GM23338 (cell line): ENCODE measurements around the gene SFPQ. TPM values are rescaled to one million over a fixed set of nuclear protein-coding genes. Genes with fewer than 3 reads are reported as not detected.

Experiments
- ATAC-seq: fragments of 200-7000 bp; cut with Tn5 transposase; 3 replicates; pipeline ENCODE4 v1.9.1; 2020
- DNase-seq: peaks from one replicate; pipeline ENCODE4 v3.0.0-alpha.2; 2015; ENCODE audit warnings: low spot score
- H2AFZ ChIP-seq: fragments of 200-600 bp; sonication (generic); 2 replicates; pipeline ENCODE4 v1.8.0; 2016; ENCODE audit warnings: antibody characterized with exemption, mild to moderate bottlenecking, moderate library complexity
- H3F3A ChIP-seq: fragments of 200-600 bp; sonication (generic); replicated peaks from 2 replicates; pipeline ENCODE4 v1.8.0; 2017; ENCODE audit warnings: antibody characterized with exemption, mixed run types, low read depth
- H3K27ac ChIP-seq: fragments of 200-600 bp; sonication (generic); 2 replicates; pipeline ENCODE4 v1.6.1; 2016; ENCODE audit warnings: low read depth
- H3K27me3 ChIP-seq: fragments of 200-600 bp; sonication (generic); 2 replicates; pipeline ENCODE4 v1.8.0; 2016; ENCODE audit warnings: mild to moderate bottlenecking, mixed run types, moderate library complexity; ENCODE audit not compliant: insufficient read depth
- H3K36me3 ChIP-seq: fragments of 200-600 bp; sonication (generic); 2 replicates; pipeline ENCODE4 v1.8.0; 2016; ENCODE audit warnings: mild to moderate bottlenecking; ENCODE audit not compliant: insufficient read depth
- H3K4me1 ChIP-seq: fragments of 200-600 bp; sonication (generic); 2 replicates; pipeline ENCODE4 v1.8.0; 2016; ENCODE audit warnings: mild to moderate bottlenecking, moderate library complexity; ENCODE audit not compliant: insufficient read depth
- H3K4me2 ChIP-seq: fragments of 200-600 bp; sonication (generic); 2 replicates; pipeline ENCODE4 v1.7.1; 2017; ENCODE audit warnings: mixed run types
- H3K4me3 ChIP-seq: fragments of 200-600 bp; sonication (generic); 2 replicates; pipeline ENCODE4 v1.6.1; 2016; ENCODE audit warnings: mixed run types
- H3K79me2 ChIP-seq: fragments of 200-600 bp; sonication (generic); replicated peaks from 2 replicates; pipeline ENCODE4 v1.8.0; 2017; ENCODE audit warnings: mild to moderate bottlenecking; ENCODE audit not compliant: insufficient read depth
- H3K9me2 ChIP-seq: fragments of 200-600 bp; sonication (generic); 2 replicates; pipeline ENCODE4 v1.8.0; 2017; ENCODE audit not compliant: insufficient read depth
- H4K20me1 ChIP-seq: fragments of 200-600 bp; sonication (generic); replicated peaks from 2 replicates; pipeline ENCODE4 v1.8.0; 2017; ENCODE audit warnings: mild to moderate bottlenecking; ENCODE audit not compliant: insufficient read depth
- H3K27ac Mint-ChIP-seq: 2 replicates; pipeline ENCODE4 v1.8.0; 2020; ENCODE audit warnings: inconsistent platforms, mild to moderate bottlenecking, moderate library complexity, mixed read lengths
- H3K27me3 Mint-ChIP-seq: 3 replicates; pipeline ENCODE4 v1.8.0; 2022; ENCODE audit warnings: low read depth, mild to moderate bottlenecking, moderate library complexity, mixed read lengths, inconsistent platforms; ENCODE audit not compliant: insufficient read depth, poor library complexity
- H3K36me3 Mint-ChIP-seq: 3 replicates; pipeline ENCODE4 v1.8.0; 2021; ENCODE audit warnings: low read depth, mild to moderate bottlenecking, inconsistent platforms, moderate library complexity, mixed read lengths
- H3K4me1 Mint-ChIP-seq: 3 replicates; pipeline ENCODE4 v1.8.0; 2020; ENCODE audit warnings: mild to moderate bottlenecking, inconsistent platforms, mixed read lengths
- H3K4me3 Mint-ChIP-seq: 3 replicates; pipeline ENCODE4 v1.8.0; 2021; ENCODE audit warnings: moderate library complexity, mild to moderate bottlenecking, inconsistent platforms, mixed read lengths
- H3K9me3 Mint-ChIP-seq: 3 replicates; pipeline ENCODE4 v1.8.0; 2020; ENCODE audit warnings: moderate library complexity, mild to moderate bottlenecking, inconsistent platforms, mixed read lengths
- EZH2 ChIP-seq: fragments of 200-600 bp; sonication (generic); IDR thresholded peaks from one replicate; pipeline ENCODE4 v1.8.0; 2017; ENCODE audit warnings: antibody characterized with exemption, mild to moderate bottlenecking, low read depth; ENCODE audit not compliant: unreplicated experiment
- EZH2phosphoT487 ChIP-seq: fragments of 200-600 bp; sonication (generic); IDR thresholded peaks from one replicate; pipeline ENCODE4 v1.8.1; 2018; ENCODE audit warnings: antibody characterized with exemption; ENCODE audit not compliant: unreplicated experiment
- POLR2AphosphoS5 ChIP-seq: IDR thresholded peaks from 2 replicates; pipeline ENCODE4 v1.6.1; 2016; ENCODE audit warnings: antibody characterized with exemption, low read depth
- STAT1 ChIP-seq: IDR thresholded peaks from one replicate; pipeline ENCODE4 v1.6.1; 2016; ENCODE audit warnings: antibody characterized with exemption; ENCODE audit not compliant: unreplicated experiment
- polyA plus RNA-seq: library from polyadenylated mRNA; unstranded; fragments of >200 nt; fragmentation: Nextera tagmentation; extraction: Ambion mirVana; gene quantifications from 2 replicates; pipeline ENCODE4 v1.2.1, GENCODE V29; 2016
- total RNA-seq: library from RNA; depleted of rRNA; stranded (reverse); fragments of >200 nt; shearing (Covaris generic); gene quantifications from 2 replicates; pipeline ENCODE4 v1.2.3, GENCODE V29; 2014
- TF ChIP-seq, protein P1 (sequence below): fragments of 250-450 bp; sonication (Bioruptor Pico); IDR thresholded peaks from 2 replicates; pipeline ENCODE4 v1.5.0; 2020; ENCODE audit warnings: mild to moderate bottlenecking, moderate library complexity
- TF ChIP-seq, protein P2 (sequence below), 2 experiments: fragments of 200-600 bp in 1 of 2; sonication (generic) in 1 of 2; conservative IDR thresholded peaks; 2 replicates each; pipeline versions ENCODE4 v1.5.1 to v1.6.1; 2016 to 2017; ENCODE audit warnings: antibody characterized with exemption in 2 of 2, low read depth in 2 of 2, mild to moderate bottlenecking in 2 of 2, moderate library complexity in 1 of 2

SFPQ gene
- total and polyA plus RNA-seq, 2 experiments from 2014 or later: 258 to 352 TPM

DNA sequence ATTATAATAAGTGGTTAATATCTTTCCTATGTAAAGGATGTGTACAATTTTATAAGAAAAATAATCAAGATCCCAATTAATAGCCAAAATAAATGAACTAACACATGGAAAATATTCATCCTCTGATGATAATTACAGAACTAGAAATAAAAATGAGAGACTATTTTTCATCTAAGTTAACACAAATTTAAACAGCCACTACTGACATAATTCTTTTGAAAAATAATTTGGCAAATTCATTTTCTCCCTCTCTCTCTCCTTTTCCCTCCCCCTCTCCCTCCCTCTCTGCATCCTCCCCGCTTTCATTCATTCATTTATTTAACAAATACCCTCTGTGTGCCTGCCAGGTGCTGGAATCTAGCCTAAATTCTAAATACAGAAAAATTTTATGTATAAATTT is 10.3 kb upstream of the SFPQ start (continued):
- TF ChIP-seq STAT1 (no peak), EZH2 (no peak), EZH2phosphoT487 (no peak)
- TF ChIP-seq, protein P1, sequence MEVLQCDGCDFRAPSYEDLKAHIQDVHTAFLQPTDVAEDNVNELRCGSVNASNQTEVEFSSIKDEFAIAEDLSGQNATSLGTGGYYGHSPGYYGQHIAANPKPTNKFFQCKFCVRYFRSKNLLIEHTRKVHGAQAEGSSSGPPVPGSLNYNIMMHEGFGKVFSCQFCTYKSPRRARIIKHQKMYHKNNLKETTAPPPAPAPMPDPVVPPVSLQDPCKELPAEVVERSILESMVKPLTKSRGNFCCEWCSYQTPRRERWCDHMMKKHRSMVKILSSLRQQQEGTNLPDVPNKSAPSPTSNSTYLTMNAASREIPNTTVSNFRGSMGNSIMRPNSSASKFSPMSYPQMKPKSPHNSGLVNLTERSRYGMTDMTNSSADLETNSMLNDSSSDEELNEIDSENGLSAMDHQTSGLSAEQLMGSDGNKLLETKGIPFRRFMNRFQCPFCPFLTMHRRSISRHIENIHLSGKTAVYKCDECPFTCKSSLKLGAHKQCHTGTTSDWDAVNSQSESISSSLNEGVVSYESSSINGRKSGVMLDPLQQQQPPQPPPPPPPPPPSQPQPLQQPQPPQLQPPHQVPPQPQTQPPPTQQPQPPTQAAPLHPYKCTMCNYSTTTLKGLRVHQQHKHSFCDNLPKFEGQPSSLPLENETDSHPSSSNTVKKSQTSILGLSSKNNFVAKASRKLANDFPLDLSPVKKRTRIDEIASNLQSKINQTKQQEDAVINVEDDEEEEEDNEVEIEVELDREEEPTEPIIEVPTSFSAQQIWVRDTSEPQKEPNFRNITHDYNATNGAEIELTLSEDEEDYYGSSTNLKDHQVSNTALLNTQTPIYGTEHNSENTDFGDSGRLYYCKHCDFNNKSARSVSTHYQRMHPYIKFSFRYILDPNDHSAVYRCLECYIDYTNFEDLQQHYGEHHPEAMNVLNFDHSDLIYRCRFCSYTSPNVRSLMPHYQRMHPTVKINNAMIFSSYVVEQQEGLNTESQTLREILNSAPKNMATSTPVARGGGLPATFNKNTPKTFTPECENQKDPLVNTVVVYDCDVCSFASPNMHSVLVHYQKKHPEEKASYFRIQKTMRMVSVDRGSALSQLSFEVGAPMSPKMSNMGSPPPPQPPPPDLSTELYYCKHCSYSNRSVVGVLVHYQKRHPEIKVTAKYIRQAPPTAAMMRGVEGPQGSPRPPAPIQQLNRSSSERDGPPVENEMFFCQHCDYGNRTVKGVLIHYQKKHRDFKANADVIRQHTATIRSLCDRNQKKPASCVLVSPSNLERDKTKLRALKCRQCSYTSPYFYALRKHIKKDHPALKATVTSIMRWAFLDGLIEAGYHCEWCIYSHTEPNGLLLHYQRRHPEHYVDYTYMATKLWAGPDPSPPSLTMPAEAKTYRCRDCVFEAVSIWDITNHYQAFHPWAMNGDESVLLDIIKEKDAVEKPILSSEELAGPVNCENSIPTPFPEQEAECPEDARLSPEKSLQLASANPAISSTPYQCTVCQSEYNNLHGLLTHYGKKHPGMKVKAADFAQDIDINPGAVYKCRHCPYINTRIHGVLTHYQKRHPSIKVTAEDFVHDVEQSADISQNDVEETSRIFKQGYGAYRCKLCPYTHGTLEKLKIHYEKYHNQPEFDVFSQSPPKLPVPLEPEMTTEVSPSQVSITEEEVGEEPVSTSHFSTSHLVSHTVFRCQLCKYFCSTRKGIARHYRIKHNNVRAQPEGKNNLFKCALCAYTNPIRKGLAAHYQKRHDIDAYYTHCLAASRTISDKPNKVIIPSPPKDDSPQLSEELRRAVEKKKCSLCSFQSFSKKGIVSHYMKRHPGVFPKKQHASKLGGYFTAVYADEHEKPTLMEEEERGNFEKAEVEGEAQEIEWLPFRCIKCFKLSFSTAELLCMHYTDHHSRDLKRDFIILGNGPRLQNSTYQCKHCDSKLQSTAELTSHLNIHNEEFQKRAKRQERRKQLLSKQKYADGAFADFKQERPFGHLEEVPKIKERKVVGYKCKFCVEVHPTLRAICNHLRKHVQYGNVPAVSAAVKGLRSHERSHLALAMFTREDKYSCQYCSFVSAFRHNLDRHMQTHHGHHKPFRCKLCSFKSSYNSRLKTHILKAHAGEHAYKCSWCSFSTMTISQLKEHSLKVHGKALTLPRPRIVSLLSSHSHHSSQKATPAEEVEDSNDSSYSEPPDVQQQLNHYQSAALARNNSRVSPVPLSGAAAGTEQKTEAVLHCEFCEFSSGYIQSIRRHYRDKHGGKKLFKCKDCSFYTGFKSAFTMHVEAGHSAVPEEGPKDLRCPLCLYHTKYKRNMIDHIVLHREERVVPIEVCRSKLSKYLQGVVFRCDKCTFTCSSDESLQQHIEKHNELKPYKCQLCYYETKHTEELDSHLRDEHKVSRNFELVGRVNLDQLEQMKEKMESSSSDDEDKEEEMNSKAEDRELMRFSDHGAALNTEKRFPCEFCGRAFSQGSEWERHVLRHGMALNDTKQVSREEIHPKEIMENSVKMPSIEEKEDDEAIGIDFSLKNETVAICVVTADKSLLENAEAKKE (CRISPR knock-in tag): no peak

DNA sequence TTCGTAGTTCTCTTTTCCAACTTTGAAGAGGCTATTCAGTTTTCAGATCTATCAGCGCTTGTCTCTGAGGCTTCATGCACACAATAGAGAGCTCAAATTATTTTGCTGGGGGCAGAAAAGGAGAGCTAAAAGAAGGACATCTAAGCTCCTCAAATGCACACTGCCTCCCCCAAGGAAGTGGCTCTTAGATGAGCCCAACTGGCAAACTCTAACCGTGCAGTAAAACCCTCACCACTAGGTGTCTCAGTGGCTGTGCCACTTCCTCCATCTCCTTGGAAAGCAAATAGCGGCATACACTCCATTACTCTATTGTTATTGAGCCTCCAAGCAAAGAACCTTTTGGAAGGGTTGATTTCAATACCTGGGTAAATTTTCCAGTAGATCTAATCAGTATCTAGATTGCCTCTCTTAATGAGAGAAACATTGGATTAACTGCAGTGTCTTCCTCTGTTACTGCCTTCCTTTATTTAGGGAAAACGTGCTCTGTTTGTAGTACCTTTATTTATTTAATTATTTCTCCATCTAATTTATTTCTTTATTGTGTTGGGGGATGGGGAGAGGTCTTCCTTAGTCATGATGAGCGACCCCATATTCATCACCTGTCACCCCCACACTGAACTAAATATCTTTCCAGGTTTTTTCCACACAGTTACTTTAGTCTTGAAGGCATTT is 9.2 kb upstream of the SFPQ start:
- TF ChIP-seq POLR2AphosphoS5: no peak
- TF ChIP-seq, protein P2, sequence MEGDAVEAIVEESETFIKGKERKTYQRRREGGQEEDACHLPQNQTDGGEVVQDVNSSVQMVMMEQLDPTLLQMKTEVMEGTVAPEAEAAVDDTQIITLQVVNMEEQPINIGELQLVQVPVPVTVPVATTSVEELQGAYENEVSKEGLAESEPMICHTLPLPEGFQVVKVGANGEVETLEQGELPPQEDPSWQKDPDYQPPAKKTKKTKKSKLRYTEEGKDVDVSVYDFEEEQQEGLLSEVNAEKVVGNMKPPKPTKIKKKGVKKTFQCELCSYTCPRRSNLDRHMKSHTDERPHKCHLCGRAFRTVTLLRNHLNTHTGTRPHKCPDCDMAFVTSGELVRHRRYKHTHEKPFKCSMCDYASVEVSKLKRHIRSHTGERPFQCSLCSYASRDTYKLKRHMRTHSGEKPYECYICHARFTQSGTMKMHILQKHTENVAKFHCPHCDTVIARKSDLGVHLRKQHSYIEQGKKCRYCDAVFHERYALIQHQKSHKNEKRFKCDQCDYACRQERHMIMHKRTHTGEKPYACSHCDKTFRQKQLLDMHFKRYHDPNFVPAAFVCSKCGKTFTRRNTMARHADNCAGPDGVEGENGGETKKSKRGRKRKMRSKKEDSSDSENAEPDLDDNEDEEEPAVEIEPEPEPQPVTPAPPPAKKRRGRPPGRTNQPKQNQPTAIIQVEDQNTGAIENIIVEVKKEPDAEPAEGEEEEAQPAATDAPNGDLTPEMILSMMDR (conservative IDR thresholded peaks at IDR 0.05; ENCODE audit: low read depth in 2 of 2): peak; percentile 88 to 95
- H3K27me3 ChIP-seq: no peaks in the 10 kb centered on the region
- Mint-ChIP-seq H3K36me3 (no peaks in the 10 kb centered on the region), H3K27ac (peak overlapping the region; percentile 89), H3K4me1 (peaks cover 15% of the 10 kb centered on the region), H3K4me3 (no peak overlapping the region), H3K27me3 (peaks cover 2% of the 10 kb centered on the region), H3K9me3 (no peaks in the 10 kb centered on the region)
- H3K4me3 ChIP-seq: peak overlapping the region; percentile 7; the same call in 1 of the 2 replicates
- H3K4me2 ChIP-seq: peak overlapping the region; percentile 12
- DNase-seq: peak; percentile 93
- no peaks in the 10 kb centered on the region for H3F3A ChIP-seq
- no peaks in the 10 kb centered on the region; the same call in 1 of the 2 replicates for H3K4me1 ChIP-seq
- no peaks in the 10 kb centered on the region for H3K9me2 ChIP-seq
- no peak overlapping the region for H3K27ac ChIP-seq
- no peaks in the 10 kb centered on the region for H4K20me1 ChIP-seq
- H3K36me3 ChIP-seq: no peaks in the 10 kb centered on the region
- H2AFZ ChIP-seq: no peak overlapping the region; the same call in 1 of the 2 replicates
- peak; percentile 99 for ATAC-seq
- no peaks in the 10 kb centered on the region for H3K79me2 ChIP-seq
